HG03457 (cell line): ENCODE data around the gene UHMK1.
A peak's percentile ranks its signal among the peaks of the same experiment; 100 is the strongest.
"Not testable (repeated sequence)": the region's sequence is repeated elsewhere in the genome, so short reads cannot be mapped to it uniquely, and the experiment has no call there.

ENCODE experiments used
- ATAC-seq: cut with Tn5 transposase; IDR thresholded peaks from one replicate; pipeline ENCODE4 v1.9.1; 2021; ENCODE audit warnings: moderate number of reproducible peaks; ENCODE audit not compliant: unreplicated experiment

UHMK1 gene

DNA sequence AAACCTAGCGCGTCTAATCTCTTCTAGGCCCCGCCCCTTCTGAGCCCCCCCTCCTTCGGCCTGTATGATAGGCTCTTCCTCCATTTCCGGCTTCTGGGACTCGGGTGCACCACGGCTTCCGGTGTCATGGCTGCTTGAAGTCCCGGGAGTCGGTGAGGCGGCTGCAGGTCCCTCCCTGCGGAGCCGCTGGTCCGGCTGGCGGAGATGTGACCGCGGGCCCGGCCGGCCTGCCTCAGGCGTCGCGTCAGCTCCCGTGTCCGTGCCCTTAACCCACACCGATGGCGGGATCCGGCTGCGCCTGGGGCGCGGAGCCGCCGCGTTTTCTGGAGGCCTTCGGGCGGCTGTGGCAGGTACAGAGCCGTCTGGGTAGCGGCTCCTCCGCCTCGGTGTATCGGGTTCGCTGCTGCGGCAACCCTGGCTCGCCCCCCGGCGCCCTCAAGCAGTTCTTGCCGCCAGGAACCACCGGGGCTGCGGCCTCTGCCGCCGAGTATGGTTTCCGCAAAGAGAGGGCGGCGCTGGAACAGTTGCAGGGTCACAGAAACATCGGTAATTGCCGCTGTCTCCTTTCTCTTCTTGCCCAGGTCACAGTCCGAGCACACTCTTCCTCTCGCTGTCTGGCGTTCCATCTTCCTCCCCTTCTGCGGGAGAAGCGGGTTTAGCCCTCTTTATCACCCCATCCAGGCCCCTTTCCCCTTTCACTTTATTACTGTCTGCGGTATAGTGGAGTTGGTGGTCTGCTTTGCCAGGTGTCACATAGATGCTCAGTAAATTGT, at the start of gene UHMK1:
Gene UHMK1, plus strand, starts transcription at position 96 of the 773 bp plus-strand sequence. Its CDS starts 183 bp downstream, at position 279.
- peak; percentile 89 for ATAC-seq

GRCh38 chr1:162454361-162454760, 43.3 kb upstream of the UHMK1 start:
- ATAC-seq, result not testable (repeated sequence)

GRCh38 chr1:162456323-162456722, 41.3 kb upstream of the UHMK1 start:
- ATAC-seq, result no peak

DNA sequence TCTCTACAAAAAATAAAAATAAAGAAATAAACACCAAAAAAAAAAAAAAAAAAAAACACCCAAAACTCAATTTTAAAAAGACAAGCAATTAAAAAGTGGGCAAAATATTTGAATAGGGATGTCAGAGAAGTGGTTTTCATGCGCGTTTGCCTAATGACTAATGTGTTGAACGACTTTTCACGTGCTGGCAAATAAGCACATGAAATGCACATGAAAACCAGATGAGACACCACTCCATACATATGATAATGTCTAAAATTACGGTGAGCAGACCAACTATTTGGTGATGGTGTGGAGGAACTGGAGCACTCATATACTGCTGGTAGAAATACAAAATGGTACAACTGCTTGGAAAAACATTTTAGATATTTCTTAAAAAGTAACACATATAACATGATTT, 39.4 kb upstream of the UHMK1 start:
- no peak for ATAC-seq

DNA sequence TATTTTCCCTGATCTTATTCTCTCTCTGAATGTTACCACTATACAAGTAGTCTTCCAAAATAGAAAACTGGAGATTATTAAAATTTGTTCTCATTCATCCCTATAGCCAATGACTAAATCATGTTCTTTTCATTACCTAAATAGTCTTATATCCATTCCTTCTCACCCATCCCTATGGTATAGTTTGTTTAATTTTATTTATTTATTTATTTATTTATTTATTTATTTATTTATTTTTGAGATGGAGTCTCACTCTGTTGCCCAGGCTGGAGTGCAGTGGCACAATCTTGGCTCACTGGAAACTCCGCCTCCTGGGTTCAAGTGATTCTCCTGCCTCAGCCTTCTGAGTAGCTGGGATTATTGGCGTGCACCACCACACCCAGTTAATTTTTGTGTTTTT, 35.2 kb upstream of the UHMK1 start:
- not testable (repeated sequence) for ATAC-seq

- no peak for ATAC-seq
Observed at GRCh38 chr1:162463021-162463420, 34.6 kb upstream of the UHMK1 start.

DNA sequence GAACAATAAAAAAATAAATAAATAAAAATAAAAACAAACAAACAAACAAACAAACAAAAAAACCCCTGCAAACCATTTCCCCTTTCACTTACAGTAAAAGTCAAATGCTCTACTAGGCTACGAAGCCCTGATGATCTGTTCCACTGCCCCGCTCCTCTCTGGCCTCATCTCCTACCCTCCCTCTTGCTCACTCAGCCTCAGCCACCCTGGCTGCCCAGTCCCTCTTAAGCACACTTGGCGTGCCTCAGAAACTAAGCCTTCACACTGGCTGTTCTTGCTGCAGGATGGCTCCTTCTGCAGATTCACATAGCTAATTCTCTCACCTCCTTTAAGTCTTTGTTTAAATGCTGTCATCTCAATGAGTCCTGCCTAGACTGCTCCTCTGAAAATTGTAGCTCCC, 30.8 kb upstream of the UHMK1 start:
- ATAC-seq, result no peak

DNA sequence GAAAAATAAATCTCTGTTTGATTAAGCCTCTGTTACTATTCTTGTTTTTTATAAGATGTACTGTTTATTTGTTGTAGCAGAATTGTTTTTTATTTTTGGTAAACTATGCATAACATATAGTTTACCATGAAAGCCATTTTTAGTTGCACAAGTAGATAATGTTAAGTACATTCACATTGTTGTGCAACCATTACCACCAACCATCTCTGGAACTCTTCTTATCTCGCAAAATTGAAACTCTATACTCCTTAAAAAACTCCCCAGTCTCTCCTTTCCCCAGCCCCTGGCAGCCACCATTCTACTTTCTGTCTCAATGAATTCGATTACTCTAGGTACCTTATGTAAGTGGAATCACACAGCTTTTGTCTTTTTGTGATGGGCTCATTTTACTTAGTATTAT, 27.4 kb upstream of the UHMK1 start:
- no peak for ATAC-seq

DNA sequence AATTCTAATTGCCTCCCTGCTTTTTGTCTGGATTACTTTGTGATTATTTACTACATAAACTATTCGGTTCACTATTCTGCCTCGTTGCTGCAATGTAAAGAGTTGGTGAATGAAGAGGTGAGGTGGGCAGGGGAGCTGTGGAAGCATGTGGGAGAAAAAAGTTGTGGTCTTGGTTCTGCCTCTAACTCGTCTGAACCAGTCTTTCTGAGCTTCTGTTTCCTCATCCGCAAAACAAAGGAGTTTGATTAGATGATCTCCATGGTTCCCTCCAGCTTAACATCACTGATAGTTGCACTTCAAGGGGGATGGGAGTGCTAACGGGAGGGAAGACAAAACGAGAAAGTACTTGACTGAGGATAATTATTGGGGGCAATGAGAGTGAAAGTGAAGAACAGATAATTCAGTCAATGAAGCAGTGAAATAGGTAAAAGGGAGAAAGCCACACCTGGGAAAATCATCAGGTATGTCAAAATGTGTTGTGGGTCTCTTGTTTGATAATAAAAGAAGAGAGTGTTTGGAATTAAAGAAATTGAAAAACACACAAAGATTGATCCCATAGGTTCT, 26.2 kb upstream of the UHMK1 start:
- ATAC-seq, result no peak

DNA sequence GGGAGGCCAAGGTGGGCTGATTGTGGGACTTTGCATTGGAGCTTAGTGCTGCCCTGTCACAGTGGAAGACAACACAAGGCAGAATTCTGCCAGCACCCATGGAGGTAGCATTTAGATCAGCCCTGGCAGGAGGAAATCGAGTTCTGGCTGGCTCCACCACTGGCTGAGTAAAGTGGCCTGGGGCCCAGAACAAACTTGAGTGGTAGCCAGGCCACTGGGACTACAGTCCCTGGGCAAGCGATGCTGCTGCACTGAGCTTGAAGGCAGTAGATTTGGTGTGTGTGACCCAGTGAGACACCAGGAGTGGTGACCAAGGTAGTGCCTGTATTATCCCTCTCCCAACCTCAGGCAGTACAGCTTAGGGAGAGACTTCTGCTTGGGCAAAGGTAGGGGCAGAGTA, 22.5 kb upstream of the UHMK1 start:
- ATAC-seq, result no peak

DNA sequence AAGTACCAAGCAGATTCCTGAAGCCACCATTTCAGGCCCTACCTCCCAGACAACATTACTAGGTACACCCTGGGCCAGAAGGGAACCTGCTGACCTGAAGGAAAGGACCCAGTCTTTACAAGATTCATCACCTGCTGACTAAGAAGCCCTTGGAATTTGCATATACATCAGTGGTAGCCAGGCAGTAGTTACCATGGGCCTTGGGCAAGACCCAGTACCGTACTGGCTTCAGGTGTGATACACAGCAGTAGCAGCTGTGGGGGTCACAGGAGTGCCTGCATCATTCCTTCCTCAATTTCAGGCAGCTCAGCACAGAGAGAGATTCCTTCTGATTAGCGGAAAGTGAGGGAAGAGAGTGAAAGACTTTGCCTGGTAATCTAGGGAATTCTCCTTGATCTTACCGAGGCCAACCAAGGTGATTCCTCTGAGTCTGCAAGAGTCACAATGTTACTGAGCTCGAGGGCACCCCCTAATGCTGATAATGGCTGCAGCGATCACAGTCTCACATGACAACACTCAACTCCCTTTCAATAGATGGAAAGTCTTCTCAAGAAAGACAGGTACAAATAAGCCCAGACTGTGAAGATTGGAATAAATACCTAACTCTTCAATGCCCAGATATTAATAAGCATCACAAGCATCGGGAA, 22.0 kb upstream of the UHMK1 start:
- ATAC-seq, result no peak

- ATAC-seq, result no peak
Observed at GRCh38 chr1:162476620-162477019, 21.0 kb upstream of the UHMK1 start.

DNA sequence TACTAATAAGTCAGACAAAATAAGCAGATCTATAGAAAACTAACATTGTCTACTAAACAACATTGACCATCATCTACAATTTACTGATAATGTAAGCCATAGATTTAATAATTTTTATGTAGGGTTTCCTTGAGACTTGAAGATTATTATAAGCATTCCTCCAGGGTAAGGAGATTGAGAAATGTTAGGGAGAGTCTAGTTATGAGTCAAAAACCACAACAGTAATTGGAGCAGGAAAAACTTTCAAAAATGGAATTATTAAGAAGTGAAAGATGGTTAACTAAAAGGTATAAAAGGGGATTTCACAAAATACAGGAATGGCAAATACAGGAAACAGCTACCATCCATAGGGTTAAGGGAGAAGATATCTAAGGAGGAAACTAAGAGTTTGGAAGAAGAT, 12.4 kb upstream of the UHMK1 start:
- ATAC-seq, result no peak

DNA sequence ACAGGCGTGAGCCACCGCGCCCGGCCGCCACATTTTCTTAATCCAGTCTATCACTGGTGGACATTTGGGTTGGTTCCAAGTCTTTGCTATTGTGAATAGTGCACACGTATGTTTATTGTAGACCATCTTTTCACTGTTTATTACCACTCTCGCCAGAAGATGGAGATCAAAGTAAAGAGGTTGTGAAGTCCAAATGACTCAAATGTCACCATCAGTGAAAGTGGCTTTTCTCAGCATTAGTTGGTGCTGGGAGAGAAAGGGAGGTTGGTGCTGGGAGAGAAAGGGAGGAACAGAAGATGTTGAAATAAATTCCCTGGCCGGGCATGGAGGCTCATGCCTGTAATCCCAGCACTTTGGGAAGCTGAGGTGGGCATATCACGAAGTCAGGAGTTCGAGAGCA, 10.4 kb upstream of the UHMK1 start:
- ATAC-seq, result no peak

DNA sequence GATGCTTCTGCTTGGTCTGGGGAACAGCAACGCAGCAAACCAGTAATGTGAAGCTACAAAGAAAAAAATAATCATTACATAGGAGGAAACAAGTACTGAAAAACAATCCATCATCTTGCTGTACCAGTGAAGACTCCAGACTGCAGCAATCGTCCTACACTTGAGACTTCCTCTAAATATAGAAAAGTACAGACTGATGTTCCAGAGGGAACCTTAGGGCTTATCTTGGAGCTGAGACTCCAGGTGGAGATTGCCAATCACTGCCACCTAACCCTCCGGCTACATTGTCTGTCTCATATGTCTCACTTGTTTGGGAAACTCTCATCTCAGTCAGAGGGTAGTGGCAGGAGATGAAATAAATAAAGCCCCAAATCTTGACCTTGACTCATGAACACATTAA, 9.4 kb upstream of the UHMK1 start:
- no peak for ATAC-seq

DNA sequence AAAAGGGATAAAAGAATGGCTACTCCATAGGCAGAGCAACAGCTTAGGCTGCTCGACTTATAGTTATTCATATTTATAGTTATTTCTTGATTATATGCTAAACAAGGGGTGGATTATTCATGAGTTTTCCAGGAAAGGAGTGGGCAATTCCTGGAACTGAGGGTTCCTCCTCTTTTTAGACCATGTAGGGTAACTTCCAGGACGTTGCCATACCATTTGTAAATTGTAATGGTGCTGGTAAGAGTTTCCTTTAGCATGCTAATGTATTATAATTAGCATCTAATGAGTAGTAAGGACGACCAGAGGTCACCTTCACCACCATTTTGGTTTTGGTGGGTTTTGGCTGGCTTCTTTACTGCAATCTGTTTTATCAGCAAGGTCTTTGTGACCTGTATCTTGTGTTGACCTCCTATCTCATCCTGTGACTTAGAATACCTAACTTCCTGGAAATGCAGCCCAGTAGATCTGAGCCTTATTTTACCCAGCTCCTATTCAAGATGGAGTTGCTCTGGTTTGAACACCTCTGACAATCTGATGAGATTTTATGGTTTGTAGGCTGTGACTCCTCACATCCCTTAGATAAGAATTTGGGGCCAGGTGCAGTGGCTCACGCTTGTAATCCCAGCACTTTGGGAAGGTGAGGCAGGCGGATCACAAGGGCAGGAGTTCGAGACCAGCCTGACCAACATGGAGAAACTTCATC, 1.9 kb upstream of the UHMK1 start:
- not testable (repeated sequence) for ATAC-seq

DNA sequence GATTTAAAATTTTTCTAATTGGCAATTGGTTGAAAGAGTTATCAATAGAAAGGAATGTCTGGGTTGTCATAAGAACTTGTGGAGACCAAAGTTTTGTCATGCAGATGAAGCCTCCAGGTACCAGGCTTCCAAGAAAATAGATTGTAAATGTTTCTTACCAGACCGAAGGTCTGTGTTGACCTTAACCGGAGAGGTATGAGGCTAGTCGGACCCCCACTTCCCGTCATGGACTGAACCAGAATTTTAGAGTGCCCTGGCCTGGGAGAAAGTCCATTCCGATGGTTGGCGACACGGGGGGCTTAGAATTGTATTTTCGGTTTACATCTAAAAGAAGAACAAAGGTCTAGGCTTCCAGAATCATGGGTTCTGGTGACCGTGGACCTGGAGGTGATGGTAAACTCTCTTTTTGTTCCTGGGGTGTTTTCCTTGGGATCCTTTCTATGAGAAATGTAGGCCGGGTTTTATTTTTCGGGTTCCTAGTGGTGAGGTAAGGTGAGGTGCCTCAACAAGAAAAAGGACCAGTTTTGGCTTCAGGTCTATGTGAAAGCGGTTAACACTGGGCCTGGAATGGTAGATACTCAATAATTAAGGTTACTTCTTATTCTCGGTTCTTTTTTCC, 405 bp upstream of the UHMK1 start:
- no peak for ATAC-seq

- peak; percentile 16 for ATAC-seq
Observed at GRCh38 chr1:162498496-162498810, 835 bp downstream of the UHMK1 start.

GRCh38 chr1:162500805-162501204, 3.2 kb downstream of the UHMK1 start:
- no peak for ATAC-seq

DNA sequence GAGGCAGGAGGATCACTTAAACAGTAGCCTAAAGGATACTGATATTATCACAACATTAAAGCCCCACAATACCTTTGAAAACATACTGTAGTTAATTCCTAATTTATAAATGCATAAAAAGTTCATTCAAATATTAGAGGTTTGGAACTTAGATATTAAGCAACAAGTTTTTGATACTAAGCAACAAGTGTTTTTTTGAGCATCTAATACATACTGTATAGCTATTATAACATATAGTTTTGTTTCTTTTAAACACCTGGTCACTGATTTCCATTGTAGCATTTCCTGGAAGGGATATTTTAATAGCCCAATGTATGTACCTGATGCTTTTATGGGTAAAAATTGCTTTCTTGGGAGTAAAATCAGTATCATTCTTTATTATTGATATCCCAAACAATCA, 4.5 kb downstream of the UHMK1 start:
- ATAC-seq, result no peak

DNA sequence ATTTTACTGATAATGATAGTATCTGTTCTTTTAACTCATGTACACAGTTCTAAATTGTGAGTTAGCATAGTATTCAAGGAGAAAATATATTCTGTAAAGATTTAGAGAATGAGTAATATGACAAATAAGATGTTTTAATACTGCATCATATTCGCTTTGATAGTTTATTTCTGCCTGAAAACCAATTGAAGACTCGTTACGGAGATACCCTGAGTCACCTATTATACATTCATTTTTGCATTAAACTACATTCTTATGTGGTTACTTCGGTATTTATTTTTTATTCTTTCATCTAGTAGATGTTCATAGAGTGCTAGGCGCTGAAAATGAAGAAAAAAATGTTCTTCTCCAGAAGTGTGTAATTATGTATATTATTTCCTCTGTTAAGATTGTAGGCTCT, 5.3 kb downstream of the UHMK1 start:
- ATAC-seq, result no peak
